GM18499 (cell line): ENCODE data around the gene DDX21.
"Not testable (repeated sequence)": the region's sequence is repeated elsewhere in the genome, so short reads cannot be mapped to it uniquely, and the experiment has no call there.

Source experiments
- ATAC-seq: cut with Tn5 transposase; IDR thresholded peaks from one replicate; pipeline ENCODE4 v1.9.1; 2021; ENCODE audit warnings: moderate number of reproducible peaks; ENCODE audit not compliant: insufficient read depth, unreplicated experiment

Gene DDX21

DNA sequence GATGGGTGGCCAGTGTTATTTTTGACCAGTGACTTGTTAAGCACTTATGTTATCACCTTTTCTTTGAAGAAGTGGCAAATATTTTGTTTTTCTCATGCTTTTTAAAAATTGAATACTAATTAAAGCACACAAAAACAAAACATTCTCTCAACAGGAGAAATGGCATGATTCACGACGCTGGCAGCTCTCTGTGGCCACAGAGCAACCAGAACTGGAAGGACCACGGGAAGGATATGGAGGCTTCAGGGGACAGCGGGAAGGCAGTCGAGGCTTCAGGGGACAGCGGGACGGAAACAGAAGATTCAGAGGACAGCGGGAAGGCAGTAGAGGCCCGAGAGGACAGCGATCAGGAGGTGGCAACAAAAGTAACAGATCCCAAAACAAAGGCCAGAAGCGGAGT, 26.4 kb downstream of the DDX21 start:
- no peak for ATAC-seq

DNA sequence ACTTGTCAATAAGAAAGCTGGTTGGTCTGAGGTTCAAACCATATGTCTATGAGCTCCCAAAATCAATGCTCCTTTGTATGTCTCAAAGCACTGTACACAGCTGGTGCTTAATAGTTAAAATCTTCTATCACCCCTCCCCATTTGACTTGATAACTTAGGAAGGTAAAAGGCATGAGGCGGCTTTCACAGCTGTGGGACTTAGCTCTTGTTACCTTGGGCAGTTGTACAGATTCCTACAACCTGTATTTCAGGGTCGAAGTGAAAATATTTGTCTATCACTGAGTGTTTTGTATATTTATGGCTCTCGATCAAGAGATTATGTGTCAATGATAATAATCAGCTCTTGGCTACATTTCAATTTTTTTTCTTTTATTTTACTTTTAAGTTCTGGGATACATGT, 31.6 kb downstream of the DDX21 start:
- ATAC-seq = no peak

DNA sequence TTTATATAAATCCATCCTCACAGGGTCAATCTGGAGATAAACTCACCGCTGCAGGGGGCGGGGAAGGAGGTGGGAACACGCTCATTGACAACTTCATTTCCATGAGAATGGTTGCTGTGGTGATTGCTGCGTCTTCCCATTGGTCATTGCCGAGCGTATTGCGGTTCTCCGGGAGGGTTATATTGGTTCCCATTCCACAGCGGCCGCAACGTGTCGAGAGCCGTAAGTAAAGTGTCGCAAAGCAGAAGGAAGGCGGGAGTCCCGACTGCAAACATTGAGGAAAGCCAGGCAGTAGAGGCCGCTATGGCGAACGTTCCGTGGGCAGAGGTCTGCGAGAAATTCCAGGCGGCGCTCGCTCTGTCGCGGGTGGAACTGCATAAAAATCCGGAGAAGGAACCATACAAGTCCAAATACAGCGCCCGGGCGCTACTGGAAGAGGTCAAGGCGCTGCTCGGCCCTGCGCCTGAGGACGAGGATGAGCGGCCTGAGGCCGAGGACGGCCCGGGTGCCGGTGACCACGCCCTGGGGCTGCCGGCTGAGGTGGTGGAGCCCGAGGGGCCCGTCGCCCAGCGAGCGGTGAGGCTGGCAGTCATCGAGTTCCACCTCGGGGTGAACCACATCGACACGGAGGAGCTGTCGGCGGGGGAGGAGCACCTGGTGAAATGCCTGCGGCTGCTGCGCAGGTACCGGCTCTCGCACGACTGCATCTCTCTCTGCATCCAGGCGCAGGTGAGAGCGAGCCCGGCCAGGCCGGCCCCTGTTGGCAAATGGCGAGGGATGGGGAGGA, 32.8 kb downstream of the DDX21 start, which contains the start of gene KIFBP:
Gene KIFBP (plus strand): TSS at position 274 of the 787 bp plus-strand sequence. CDS start 30 bp downstream, at position 304.
- no peak for ATAC-seq

DNA sequence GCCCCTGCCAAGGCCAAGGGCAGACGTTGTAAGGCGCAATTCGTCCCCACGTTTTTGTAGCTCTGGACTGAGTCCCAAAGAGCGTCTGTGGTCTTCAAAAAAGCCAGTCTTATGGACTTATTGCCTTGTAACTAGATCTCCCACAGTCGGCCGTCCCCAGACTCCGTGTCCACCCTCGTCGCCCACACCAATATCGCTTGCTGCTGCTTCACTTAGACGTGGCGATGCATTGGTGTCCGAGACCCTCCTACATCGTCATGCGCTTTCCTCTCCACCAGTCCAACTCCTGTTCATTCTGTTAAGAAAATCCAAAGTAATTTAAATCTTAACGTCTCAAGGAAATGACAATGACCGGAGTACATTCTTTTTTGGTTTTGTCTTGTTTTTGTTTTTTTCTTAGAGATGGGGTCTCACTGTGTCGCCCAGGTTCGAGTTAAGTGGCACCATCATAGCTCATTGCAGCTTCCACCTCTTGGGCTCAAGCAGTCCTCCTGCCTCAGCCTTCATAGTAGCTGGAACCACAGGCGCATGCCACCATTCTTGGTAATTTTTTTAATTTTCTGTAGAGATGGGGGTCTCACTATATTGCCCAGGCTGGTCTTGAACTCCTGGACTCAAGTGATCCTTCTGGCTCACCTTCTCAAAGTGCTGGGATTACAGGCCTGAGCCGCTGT, 33.5 kb downstream of the DDX21 start:
- no peak for ATAC-seq

DNA sequence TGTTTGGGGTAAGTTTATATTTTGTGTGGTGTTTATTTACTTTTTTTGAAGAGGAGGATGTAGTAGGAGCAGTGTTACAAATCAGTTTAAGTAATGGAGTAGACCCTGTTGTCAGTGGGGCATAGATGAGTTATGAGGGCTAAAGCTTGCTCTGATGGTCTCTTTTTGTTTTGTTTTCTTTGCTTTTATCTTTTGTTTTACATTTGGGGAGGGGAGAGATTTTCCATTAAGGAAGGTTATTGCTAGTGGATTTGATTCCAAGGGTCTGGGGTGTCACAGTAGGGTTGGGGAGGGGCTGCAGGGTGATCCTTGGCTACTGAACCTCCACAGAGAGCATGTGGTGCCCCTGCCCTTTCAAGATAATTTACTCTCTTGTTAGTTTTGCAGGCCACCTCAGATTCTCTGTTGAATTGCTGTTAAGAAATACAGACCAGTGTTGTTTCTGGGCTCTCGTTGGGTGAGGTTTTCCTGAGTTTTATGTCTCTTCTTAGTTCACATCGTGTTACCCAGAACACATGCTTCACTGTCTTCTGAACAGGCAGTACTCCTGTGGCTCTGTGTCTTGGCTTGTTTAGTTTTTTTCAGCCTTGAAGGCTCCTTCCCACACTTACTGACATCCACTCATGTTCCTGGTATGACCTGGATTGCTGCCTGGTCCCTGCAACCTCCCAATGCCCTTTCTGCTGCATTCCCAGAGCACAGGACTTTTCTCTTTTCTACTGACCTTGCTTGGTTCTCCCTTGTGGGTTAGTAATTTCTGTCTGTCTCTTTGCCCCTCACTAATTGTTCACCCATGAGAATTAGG, 36.9 kb downstream of the DDX21 start:
- no peak for ATAC-seq

DNA sequence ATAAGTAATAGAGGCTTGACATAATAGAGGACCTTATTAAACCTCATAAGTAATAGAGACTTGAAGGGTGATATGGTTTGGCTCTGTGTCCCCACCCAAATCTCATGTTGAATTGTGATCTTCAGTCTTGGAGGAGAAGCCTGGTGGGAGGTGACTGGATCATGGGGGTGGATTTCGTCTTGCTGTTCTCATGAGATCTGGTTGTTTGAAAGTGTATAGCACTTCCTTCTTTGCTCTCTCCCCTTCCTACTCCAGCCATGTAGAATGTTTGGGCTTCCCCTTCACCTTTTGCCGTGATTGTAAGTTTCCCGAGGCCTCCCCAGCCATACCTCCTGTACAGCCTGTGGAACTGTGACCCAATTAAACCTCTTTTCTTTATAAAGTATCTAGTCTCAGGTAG, 41.2 kb downstream of the DDX21 start:
- no peak for ATAC-seq

DNA sequence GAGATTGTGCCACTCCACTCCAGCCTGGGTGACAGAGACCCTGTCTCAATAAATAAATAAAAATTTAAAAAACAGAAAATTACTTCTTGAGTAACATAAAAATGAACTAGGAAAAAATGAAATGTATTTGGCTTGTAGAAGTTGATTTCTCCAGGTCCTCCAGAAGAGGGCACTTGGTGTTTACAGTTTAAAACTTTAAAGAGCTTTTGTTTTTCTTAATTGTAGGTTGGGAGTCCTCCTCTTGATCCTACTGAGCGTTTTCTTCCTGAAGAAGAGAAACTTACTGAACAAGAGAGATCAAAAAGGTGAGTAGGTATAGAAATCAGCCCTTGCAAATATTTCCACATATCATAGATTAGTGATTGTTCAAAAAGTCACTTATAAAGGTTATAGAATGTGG, 48.9 kb downstream of the DDX21 start:
- no peak for ATAC-seq

DNA sequence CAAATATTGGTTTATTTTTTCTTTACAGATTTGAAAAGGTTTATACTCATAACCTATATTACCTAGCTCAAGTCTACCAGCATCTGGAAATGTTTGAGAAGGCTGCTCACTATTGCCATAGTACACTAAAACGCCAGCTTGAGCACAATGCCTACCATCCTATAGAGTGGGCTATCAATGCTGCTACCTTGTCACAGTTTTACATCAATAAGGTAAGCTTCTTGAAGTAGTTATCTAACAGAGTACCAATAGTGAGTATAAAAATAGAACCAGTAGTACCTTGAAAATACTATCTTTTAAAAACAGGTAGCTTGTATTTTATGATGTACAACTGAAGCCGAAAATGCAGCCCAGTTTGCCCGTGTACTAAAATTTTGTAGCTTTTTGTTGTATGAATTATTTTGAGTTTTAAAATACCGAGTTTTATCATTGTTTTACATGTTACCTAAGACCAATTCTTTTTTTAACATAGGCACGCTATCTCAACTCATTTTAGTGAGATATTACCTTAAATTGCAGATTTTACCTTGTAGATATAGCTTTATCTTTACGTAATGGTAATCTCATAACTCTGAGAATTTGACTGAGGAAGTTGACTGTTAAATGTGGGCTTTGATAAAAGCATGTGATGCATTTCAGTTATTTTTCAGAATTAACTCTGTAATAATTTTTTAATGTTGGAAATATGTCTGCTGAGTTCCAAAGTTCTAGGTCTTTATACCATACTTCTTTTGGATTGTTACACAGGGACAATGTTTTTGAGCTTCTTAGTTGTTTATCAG, 49.9 kb downstream of the DDX21 start:
- ATAC-seq = no peak

DNA sequence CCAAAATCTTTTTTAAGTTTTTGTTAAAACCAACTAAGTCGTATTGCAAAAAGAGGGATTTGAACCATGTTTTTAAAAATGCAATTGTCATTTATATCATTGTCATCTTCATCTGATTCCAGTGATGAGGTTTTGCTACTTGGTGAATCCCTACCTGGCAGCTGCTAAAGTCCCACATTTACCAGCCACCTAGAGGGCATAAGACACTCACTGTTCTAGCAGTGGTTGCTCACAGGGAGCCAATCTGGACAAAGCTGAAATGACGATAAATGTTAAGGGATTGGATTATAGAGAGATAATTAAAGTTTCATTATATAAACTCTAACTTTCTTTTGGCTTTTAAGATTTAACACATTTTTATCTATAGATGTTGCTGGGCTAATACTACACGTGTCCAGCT, 51.3 kb downstream of the DDX21 start:
- no peak for ATAC-seq

DNA sequence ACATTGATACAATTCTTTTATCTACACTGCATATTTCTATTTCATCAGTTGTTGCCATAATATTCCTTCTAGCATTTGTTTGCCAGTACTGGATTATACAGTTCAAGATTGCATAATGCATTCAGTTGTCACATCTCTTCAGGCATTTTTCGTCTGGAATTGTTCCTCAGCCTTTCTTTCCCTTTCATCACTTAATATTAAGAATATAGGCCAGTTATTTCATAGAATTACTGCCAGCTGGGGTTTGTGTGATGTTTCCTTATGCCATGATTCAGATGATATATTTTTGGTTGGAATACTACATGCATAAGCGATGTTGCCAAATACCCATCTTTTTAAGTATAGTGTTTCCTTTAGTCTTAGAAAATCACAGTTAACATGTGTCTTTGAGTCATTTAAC, 53.4 kb downstream of the DDX21 start:
- no peak for ATAC-seq

DNA sequence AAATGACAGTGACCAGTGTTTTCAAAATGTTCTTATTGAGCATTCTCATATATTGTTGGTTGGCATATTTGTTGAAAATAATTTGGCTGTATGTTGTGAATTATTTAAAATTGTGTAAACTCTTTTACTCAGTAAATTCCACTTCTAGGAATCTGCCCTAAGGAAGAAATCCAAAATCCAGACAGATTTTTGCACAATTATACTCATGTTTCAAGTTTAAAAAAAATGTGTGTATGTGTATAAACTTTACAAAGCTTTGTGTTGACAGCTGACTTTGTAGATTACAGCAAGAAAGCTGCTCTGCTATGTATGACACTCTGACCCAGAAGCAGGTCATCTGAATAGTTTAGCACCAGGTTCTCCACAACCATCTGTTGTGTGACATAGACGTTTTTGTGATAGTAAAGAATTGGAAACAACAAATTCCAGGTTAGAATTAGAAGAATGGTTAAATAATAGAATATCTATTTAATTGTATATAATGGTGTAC, 54.2 kb downstream of the DDX21 start:
- no peak for ATAC-seq

DNA sequence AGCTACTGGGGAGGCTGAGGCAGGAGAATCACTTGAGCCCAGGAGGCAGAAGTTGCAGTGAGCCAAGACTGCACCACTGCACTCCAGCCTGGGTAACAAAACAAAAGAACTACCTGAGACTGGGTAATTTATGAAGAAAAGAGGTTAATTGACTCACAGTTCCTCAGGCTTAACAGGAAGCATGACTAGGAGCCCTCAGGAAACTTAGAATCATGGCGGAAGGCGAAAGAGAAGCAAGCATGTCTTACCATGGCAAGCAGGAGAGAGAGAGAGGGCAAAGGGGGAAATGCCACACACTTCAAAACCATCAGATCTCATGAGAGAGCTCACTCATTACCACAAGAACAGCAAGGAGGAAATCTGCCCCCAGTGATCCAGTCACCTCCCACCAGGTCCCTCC, 56.8 kb downstream of the DDX21 start:
- not testable (repeated sequence) for ATAC-seq

DNA sequence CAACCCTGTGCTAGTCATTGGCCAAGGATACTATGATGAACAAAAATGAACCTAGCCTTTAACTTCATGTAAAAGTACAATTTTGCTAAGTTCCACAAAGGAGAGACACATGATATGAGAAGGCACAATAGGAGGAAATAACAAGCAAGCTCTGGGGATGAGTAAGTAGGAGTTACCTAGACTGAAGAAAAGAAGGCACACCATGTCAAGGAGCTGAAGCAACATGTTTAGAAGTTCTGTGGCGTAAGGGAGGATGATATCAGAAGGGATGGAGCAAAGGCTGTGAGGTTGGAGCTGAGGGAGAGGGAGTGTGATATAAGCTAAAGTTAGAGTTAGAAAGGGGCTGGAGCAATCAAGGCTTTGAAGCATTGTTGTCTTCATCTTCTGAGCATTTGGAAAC, 58.2 kb downstream of the DDX21 start:
- ATAC-seq = no peak

DNA sequence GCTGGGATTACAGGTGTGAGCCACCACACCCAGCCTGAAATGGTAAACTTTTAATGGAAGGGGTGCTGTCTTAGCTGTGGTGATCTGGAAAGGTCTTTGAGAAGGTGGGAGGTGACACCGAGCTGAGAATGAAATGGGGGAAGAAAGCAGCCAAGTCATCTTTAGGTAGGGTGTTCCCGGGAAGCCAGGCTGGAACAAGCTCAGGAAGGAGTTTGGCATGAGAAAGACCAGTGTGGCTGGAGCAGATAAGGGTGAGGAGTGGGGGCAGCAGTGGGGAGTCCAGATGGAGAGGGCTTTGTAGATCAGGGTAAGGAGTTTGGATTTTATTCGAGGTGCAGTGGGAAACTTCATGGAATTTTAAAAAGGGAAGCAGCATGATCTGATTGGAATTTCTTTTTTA, 62.6 kb downstream of the DDX21 start:
- no peak for ATAC-seq

DNA sequence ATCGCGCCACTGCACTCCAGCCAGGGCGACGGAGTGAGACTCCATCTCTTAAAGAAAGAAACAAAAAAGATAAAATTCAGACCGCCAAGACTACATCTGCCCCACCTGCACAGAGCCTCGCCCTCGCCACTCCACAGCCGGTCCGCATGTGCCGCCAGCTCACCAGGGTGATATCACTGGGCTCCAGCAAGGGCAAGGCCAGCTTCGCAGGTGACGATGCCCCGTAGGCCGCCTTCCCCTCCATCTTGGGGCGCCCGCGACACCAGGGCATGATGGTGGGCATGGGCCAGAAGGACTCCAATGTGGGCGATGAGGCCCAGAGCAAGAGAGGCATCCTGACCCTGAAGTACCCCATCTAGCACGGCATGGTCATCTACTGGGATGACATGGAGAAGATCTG, 66.6 kb downstream of the DDX21 start:
- ATAC-seq = no peak

DNA sequence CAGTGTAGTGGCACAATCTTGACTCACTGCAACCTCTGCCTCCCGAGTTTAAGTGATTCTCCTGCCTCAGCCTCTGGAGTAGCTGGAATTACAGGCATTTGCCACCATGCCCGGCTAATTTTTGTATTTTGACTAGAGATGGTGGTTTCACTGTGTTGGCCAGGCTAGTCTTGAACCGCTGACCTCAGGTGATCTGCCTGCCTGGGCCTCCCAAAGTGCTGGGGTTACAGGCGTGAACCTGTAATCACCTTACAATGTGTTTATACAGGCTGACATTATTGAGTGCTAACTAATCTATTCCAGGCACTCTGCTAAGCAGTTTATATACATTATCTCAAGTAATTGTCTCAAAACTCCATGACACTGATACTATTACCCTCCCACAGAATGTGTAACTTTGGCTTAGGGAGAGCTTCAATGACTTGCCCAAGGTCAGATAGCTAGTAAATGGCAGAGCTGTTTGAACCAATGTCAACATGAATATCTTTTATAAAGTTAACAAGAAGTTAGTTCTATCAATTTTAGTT, 69.5 kb downstream of the DDX21 start:
- no peak for ATAC-seq

DNA sequence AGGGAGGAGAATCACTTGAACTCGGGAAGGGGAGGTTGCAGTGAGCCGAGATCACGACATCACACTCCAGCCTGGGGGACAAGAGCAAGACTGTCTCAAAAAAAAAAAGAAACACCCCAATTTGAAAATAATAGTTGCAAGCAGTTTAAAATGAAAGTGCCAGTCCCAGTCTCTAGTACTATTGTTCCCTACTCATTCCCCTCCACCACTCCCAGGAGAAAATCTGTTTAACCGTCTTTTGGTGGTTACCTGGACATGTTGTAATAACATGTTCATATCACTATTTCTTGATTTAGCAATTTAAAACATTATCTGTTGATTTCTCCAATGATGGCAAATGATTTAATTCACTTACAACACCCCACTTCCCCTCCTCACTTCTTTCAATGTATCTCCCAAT, 77.3 kb downstream of the DDX21 start:
- ATAC-seq = no peak
